NOMO-1 treated with dmso at 0.1 percent for 144 hours (cell line): Measurements from ENCODE around the gene GCN1.

Source experiments
- DNase-seq: peaks from one replicate; lab custom pipeline; 2025; ENCODE audit not compliant: unreplicated experiment; lab: John Stamatoyannopoulos, UW

GCN1 gene

DNA sequence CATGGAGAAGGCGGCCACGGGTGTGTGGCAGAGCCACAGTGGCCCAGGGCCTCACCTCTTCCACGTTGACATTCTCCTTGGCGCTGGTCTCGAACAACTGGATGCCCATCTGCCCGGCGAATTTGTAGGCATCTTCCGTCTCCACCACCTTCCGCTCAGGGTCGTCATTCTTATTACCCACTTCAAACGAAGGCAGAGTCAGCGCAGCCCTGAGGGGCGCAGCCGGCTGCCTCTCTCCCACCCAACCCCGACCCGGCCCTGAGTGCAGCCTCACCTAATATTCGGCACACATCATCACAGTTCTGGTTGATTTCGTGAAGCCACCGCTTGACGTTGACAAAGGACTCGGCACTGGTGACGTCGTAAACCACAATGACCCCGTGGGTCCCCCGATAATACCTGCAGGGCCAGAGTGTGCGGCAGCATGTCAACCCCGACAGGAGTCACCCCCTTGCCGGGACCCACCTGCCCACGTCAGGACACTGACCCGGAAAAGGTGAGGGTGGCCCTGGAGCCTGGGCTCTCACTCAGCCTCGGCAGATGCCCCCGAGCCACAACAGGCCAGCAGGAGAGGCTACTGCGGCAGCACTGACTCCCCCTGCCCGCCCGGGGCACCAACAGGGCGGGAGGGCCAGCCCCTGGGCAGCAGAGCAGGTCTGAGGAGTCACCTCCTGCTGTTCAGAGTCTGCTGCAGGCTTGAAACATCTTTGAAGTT lies 95.6 kb downstream of the GCN1 start:
- DNase-seq: no peak

DNA sequence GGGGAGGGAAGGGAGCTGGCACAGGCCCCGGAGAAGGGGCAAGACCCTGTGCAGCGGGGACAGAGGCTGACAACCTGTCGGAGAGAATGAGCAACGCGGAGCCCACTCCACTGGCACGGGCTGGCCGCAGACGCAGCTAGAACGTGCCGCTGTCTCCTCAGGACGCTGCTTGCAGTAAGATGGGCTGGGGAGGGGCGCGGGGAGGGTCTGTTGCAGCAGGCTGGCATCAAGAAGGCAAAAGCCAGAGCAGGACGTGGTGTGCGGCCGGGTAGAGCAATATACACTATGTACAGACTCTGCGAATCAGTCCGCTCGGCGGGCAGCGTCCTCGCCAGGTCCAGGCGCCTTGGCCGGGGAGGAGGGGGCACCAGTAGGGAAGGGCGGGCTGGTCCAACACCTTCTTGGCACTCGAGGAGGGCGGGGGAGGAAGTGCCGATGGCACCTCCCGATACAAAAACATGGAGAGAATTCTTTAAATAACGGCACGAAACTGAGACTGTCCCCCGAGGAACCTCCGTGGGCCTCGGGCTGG lies 97.8 kb downstream of the GCN1 start:
- no peak for DNase-seq

DNA sequence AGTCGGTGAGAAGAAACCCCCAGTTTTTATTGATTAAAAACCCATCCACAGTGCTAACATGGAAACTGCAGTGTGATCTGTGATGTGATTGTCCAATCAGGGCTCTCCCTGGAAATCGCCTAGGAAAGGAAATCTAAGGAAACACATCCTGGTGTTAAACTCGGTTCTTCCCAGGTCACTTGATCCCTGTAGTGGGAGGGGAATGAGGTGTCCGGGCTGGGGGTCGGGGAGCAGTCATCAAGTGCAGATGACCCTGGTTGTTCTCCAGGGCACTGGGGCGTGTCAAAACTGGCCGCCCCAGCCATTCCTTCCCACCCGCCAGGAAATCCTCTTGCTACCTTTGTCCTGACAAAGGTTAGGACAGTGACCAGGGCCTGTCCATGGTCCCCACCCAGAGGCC lies 98.8 kb downstream of the GCN1 start:
- DNase-seq: no peak

DNA sequence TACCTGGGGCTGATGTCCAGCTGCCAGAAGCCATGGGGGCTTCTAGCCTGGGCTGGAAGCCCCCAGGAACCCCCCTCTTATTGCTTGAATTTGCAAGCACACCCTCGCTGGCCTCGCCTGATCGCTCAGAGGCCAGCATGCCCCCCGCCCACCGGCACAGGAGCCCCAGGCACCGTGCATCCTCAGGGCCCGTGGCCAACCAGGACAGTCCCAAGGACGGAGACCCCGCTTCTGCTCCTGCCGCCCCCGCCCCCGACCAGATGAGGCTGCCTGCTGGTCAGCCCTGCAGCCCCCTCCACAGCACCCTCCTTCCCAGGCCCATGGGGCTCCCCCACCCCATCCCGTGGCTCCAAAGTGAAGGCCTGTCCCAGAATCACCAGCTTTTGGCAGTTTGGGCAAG lies 99.2 kb downstream of the GCN1 start:
- DNase-seq: no peak

DNA sequence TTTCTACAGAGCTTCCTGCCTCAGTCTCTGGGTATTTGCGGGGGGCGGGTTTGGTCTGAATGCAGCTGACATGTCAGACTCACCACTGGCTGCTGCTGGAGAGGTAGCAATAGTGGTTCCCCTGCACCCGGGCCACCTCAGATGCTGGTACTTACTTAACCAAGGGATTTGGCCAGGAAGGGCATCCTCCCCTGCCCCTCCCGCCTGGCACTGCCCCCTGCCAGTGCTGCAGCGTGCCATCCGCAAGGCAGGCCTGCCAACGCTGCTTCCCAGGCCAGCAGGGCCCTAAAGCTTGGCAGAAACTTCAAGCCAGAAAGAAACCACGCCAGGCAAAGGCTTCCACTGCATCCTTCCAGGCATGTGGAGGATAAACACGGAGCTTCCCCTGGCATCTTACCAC lies 100.0 kb downstream of the GCN1 start:
- no peak for DNase-seq

DNA sequence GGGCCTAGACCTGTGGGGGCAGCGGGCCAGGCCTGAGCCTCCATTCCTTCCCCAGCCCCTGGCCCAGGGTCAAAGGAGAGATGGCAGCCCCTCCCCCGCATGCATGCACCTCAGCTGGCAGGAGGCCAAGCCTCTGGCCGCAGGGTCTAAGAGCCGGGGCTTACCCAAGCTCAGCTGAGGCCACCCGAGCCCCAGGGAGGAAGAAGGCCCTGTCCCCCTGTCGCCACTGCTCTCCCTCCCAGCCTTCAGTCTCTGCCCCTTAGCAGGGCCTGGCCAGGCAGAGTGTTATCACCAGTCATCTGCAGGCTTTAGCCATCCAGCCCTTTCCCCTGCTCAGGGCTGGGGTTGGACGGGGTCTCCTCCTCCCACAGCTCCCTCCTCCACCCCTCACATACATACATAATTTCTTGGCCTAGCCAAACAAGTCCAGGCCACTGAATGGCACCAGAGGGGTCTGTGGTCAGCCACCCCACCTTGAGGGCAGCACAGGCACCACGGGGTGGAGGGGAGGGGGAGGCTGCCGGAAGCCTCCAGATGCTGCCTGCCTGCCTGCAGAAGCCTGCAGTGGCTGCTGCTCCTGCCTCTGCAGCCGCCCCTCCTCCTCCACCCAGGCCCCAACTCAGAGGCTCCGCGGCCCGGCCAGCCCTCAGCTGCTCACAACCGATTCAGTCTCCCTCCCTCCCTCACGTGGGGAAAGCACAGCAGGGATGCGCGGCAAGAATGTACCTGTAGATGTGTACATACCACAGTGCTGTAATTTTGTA lies 100.7 kb downstream of the GCN1 start:
- DNase-seq: no peak

DNA sequence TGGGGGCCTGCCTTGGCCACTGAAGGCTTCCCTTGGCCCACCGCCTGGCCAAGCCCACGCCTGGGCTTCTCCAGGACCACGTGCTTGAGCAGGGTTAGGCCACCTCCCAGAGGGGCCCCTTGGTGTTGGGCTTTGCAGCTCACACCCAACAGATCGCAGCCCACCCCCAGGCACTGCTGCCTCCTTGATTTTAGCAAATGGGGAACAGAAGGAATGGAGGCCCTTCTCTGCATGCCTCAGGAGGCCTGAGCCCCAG lies 101.3 kb downstream of the GCN1 start:
- no peak for DNase-seq

DNA sequence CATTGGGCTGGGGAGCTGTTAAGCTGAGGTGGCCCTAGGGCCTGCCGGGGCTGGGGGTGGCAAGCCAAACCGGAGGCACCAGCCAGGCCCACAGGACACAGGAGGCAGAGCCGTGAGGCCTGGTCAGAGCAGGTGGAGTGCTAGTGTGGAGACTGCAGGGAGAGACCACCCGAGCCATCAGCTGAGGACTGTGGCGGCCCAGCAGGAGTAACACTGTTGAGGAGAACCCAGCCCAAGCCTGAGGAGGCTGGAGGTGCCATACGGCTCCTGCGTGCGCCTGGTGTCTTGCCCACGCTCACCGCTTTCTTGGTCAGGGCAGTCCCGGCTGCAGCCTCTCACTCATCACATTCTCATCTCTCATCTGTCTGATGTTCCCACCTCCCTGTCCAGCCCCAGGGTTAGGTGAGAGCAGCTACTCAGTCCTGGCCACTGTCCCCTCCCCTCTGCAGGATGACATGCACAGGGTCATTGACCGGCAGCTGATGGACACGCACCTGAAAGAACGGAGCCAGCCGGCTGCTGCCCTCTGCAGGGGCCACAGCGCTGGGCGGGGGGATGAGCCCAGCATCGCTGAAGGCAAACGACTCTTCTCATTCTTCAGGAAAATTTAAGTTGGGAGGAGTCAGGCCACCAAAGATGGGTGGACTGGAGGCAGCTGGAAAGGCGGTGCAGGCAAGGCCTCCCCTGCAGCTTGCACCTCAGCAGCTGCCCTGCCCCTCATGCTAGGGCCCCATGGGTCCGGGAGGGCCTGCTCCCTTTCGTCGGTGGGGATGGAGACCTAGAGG lies 101.8 kb downstream of the GCN1 start:
- DNase-seq: no peak

DNA sequence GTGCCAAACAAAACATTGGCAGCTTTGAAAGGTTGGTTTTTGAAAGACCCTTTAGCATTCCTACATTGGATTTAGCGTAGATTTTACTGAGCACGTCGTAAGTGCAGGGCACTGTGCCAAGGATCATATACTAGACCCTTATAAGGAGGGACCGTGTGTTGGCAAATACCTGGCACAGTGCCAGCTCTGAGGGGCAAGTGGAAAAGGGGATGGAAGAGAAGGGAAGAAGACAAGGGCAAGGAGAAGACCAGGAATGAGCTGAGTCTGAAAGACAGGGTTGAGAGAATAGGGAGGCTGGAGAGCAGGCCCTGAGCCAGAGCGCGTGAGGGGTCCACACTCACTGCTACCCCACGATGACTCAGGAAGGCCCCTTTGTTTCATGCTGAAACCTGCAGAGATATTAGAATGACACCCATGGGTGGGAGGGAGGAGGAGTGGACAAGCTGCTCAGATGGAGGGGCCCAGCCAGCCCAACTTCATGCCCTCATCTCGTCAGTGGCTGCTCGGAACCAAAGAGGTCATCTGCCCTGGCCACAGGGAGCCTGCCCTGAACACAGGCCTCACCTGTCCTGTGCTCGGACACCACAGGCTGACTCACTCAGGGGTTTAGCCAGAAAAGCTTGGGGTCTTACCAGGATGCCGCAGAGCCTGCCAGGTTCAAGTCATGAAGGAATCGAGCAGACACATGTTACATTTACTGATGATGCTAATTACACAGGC lies 103.0 kb downstream of the GCN1 start:
- no peak for DNase-seq

DNA sequence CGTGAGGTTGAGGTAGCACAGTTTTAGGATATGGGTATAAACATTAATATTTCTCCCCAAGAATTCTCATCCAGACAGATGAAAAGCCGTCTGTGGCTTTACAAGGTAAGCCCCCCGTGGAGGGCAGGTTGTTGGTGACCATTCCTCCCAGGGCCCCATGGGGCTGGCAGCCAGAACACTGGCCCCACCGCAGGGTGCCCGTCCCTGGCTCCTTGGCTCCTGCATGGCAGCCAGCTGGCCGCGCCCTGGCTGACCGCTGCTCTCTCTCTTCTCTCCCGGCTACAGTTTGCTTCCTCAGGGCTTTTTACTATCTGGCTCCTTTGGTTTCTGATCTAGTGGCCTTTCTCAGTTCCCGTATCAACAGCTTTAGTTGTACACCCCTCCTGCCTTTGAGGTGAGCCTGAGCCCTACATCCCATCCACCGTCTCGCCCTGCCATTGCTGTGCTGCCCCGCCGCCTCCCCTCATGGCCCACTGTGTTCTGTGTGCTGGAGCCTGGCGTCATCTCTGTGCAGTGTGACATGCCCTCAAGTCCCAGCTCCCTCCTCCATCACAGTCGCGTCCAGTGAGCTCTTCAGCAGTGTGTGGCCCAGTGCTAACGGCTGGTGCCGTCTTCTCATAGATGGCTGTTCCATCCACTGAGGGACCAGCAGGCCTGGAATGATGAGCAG lies 103.8 kb downstream of the GCN1 start:
- DNase-seq: no peak

DNA sequence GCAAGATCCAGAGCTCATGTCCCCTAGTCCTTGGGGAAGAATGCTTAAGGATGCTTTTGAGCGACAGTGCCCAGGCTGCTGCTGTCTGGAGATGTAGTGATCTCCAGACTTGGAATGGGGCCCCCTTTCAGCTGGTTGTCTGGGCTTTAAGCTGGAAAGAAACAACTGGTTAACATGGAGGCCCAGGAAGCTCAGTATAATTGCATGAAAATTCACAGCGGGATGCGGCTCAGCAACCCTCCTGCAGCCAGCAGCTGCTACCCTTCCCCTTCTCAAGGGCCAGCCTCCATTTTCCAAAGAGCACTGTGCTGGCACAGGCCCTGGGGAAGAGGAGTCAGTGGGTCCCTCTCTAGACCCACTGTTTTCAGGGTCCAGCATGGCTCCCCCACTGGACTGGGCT lies 104.3 kb downstream of the GCN1 start:
- DNase-seq: no peak

DNA sequence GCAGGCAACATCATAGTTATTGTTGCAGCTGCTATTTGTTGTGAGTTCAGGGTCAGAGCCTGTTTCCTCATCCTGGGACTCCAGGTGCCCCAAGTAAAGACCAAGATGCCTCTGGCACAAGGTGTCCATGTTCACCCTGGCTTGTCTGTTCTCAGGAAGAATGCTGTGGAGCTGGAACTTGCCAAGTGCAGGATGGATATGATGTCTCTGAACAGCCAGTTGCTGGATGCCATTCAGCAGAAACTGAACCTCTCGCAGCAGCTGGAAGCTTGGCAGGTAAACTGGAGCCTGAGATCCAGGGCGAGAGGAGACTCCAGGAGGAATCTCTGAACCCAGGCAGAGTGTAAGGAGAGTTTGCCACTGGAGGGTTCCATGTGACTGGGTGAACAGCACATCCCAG lies 104.7 kb downstream of the GCN1 start:
- no peak for DNase-seq

DNA sequence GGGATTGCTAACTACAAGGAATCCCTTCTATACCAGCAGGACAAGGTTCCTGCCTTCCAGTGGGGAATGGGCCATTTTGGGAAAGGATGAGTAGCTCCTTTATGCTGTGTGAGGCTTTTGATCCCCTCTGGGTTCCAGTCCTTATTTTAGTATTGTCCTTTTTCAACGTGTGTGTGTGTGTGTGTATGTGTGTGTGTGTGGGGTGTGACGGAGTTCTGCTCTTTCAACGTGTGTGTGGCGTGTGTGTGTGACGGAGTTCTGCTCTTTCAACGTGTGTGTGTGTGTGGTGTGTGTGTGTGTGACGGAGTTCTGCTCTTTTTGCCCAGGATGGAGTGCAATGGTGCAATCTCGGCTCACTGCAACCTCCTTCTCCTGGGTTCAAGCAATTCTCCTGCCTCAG lies 105.4 kb downstream of the GCN1 start:
- DNase-seq: no peak

DNA sequence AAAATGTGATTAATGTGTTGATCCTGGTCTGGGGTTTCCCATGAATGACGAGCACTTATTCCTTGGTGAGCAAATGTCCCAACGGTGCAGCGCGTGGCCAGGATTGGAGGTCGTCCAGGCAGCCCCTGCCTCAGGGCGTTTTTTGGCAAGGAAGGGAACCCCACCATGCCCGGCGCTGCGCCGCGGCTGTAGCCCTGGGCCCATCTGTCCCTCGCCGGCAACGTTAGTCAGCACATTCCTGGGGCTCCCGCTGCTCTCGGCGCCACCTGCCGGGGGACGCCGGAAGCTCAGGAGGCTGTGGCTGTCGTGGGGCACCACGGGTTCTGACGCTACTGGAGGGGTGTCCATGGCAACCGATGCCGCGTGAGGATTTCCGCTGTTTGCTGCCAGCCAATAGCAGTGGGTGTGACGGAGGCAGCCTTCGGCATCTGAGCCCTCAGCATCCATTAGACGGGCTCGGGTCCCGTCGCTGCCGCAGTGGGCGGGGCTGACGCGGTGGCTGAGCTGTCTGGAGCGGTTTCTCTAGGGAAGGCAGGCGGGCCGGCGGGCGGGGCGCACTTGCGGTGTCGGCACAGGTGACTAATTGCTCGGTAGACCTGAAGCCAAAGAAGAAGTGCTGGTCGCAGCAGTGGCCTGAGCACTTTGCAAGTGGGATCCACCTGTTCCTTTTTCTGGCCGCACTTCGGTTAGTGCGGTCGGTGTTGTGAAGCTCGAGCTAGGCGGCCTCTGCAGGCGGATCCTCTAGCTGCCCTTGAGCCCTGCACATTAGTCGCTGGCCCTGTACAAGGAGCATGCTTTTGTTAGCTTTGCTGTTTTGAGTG lies 107.5 kb downstream of the GCN1 start:
- peak; percentile 99 for DNase-seq

DNA sequence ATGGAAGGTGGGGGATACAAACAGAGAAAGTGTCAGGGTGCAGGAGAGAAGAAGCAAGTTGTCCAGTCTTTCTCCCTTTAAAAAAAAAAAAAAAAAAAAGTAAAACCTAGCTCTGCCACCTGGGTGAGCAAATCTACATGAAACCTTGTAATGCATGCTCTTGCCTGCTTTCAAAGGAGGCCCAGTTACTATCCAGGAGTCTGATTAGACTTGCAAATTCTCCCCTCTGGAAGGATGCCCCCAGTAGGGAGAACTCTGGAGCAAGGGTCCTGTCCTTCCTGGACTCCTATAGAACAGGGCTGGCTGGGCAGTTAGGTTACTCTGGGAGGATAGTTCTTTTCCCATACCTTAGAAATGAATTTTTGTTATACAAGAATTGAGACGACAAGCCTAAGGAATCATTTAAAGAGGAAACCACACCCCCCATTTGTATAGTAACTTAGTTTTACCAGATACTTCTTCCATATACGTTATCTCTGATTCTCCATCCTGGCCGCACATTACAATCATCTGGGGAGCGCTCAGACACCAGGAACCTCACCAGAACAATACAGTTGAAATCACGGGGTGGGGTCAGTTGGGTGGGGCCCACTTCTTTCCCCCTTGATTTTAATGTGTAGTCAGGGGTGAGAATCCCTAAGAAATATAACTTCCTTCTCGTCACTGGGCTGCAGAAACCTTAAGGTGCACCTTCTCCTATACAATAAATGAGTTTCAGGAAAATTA lies 108.4 kb downstream of the GCN1 start:
- no peak for DNase-seq

DNA sequence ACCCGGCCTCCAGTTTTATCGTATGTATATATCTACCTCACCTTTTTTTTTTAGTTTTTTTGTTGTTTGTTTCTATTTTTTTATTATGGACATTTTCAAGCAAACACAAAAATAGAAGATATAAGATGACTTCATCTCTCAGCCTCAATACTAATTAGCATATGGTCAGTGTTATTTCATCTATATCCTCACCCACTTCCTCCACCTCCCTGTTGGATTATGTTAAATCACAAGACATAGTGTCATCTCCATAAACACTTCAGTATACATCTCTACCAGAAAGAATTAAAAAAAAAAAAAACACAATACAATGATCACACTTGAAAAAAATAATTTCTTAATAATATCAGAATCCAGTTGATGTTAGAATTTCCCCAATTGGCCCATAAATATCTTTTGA lies 112.9 kb downstream of the GCN1 start:
- no peak for DNase-seq

DNA sequence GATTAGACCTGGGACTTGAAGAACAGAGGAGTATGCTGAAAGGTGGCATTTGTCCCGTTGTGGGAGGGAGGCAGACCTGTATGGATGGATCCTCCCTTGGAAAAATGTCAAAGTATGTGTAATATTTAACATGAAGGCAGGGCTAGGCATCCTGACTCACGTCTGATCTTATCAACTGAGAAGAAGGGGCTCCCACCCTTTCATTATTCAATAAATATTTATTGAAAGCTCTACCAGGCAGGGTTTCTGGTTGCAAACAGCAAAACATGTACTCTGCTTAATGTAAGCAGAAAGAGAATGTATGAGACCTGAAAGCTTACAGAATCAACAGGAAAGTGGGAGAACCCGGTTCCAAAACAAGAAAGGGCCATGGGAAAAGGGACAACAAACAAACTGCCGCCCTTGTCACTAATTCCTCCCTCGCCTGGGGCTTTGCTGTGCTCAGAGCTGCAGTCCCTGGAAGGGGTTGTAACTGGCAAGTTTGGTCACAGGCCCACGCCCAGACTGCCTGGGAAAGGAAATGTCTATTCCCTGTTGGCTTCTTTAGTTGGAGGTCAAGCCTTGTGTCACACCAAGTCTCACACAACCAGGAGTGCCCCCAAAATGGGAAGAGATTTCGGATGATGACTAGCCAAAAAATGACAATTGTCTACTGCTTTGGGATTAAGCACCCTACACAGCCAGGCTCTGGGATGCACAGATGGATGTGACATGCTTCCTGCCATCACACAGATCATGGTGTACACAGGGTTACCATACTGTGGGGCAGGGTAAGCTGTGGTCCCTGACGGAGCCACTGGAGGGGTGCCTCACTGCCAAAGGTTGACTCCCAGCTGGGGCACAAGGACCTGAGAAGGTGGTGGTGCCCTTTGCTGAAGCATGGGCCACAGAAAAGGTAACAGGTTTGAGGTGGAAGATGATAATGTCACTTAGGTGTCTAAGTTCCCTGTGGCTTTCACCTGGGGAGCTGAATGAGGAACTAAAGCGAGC lies 114.8 kb downstream of the GCN1 start:
- DNase-seq: no peak

DNA sequence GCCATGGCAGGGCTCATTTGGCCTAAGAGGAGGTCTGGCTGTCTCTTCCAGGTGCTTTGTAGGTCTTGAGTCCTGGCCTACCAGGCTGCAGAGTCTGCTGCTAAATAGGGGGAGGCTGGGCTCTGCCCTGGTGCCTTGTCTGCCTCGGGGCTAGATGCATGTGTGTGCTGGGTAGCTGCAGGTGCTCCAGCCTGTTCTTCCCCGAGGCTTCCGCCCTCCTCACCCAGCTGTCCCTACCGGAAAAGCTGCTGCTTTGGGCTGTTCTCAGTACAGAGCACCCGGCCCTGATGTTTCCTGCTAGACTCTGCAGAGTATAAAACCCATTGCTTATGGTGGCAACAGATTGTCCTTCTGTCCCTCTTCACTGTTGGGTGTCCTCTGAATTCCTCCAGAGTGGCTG lies 115.6 kb downstream of the GCN1 start:
- DNase-seq: no peak
